ENCODE data around the gene ANO7. TPM values are rescaled to one million over a fixed set of nuclear protein-coding genes. Genes with fewer than 3 reads are reported as not detected.

ANO7 gene
- total RNA-seq, 1 donor from 2014 or later: 16.1 TPM

- H3K36me3 Mint-ChIP-seq (ENCODE audit: low read depth, unreplicated experiment): peaks cover 78% of the 10 kb centered on the region
Observed at GRCh38 chr2:241240320-241241004, 52.0 kb downstream of the ANO7 start.

GRCh38 chr2:241241669-241242068, 53.2 kb downstream of the ANO7 start:
- no peak for DNase-seq (ENCODE audit: low spot score)
- Mint-ChIP-seq H3K9me3 (ENCODE audit: unreplicated experiment) (no peaks in the 10 kb centered on the region), H3K27me3 (ENCODE audit: unreplicated experiment) (no peaks in the 10 kb centered on the region), H3K4me3 (ENCODE audit: unreplicated experiment) (no peak overlapping the region), H3K4me1 (ENCODE audit: unreplicated experiment) (peaks cover 3% of the 10 kb centered on the region), H3K27ac (ENCODE audit: unreplicated experiment) (no peak overlapping the region), H3K36me3 (ENCODE audit: low read depth, unreplicated experiment) (peaks cover 84% of the 10 kb centered on the region)
- no peak for TF ChIP-seq CTCF (IDR thresholded peaks at IDR 0.05; ENCODE audit: unreplicated experiment)

More at GRCh38 chr2:241240320-241241004, 52.0 kb downstream of the ANO7 start:
- Mint-ChIP-seq H3K9me3 (ENCODE audit: unreplicated experiment) (no peaks in the 10 kb centered on the region), H3K4me1 (ENCODE audit: unreplicated experiment) (peaks cover 12% of the 10 kb centered on the region), H3K27me3 (ENCODE audit: unreplicated experiment) (peaks cover 4% of the 10 kb centered on the region), H3K27ac (ENCODE audit: unreplicated experiment) (no peak overlapping the region), H3K4me3 (ENCODE audit: unreplicated experiment) (no peak overlapping the region)
- no peak for DNase-seq (ENCODE audit: low spot score)
- no peak for TF ChIP-seq CTCF (IDR thresholded peaks at IDR 0.05; ENCODE audit: unreplicated experiment)

GRCh38 chr2:241242306-241242705, 53.8 kb downstream of the ANO7 start:
- TF ChIP-seq CTCF (IDR thresholded peaks at IDR 0.05; ENCODE audit: unreplicated experiment): no peak
- no peaks in the 10 kb centered on the region for H3K27me3 Mint-ChIP-seq (ENCODE audit: unreplicated experiment)
- DNase-seq (ENCODE audit: low spot score): no peak
- H3K9me3 Mint-ChIP-seq (ENCODE audit: unreplicated experiment): no peaks in the 10 kb centered on the region
- H3K4me1 Mint-ChIP-seq (ENCODE audit: unreplicated experiment): peaks cover 3% of the 10 kb centered on the region
- no peak overlapping the region for H3K27ac Mint-ChIP-seq (ENCODE audit: unreplicated experiment)
- peak overlapping the region; percentile 32 for H3K4me3 Mint-ChIP-seq (ENCODE audit: unreplicated experiment)
- peaks cover 83% of the 10 kb centered on the region for H3K36me3 Mint-ChIP-seq (ENCODE audit: low read depth, unreplicated experiment)

GRCh38 chr2:241244368-241244767, 55.9 kb downstream of the ANO7 start:
- Mint-ChIP-seq H3K4me1 (ENCODE audit: unreplicated experiment) (no peaks in the 10 kb centered on the region), H3K27ac (ENCODE audit: unreplicated experiment) (no peak overlapping the region), H3K36me3 (ENCODE audit: low read depth, unreplicated experiment) (peaks cover 79% of the 10 kb centered on the region), H3K9me3 (ENCODE audit: unreplicated experiment) (no peaks in the 10 kb centered on the region), H3K27me3 (ENCODE audit: unreplicated experiment) (no peaks in the 10 kb centered on the region), H3K4me3 (ENCODE audit: unreplicated experiment) (no peak overlapping the region)
- TF ChIP-seq CTCF (IDR thresholded peaks at IDR 0.05; ENCODE audit: unreplicated experiment): no peak
- no peak for DNase-seq (ENCODE audit: low spot score)

GRCh38 chr2:241248289-241248688, 59.8 kb downstream of the ANO7 start:
- DNase-seq (ENCODE audit: low spot score): no peak
- peaks cover 76% of the 10 kb centered on the region for H3K36me3 Mint-ChIP-seq (ENCODE audit: low read depth, unreplicated experiment)
- H3K4me3 Mint-ChIP-seq (ENCODE audit: unreplicated experiment): peak overlapping the region; percentile 21
- peaks cover 5% of the 10 kb centered on the region for H3K27me3 Mint-ChIP-seq (ENCODE audit: unreplicated experiment)
- no peak overlapping the region for H3K27ac Mint-ChIP-seq (ENCODE audit: unreplicated experiment)
- no peaks in the 10 kb centered on the region for H3K4me1 Mint-ChIP-seq (ENCODE audit: unreplicated experiment)
- H3K9me3 Mint-ChIP-seq (ENCODE audit: unreplicated experiment): no peaks in the 10 kb centered on the region
- no peak for TF ChIP-seq CTCF (IDR thresholded peaks at IDR 0.05; ENCODE audit: unreplicated experiment)
